Measurements from ENCODE around the gene KCNMA1.

The KCNMA1 gene

GRCh38 chr10:77090381-77091356, 546.9 kb downstream of the KCNMA1 start:
- ATAC-seq: no peak

- ATAC-seq: no peak
Measured at GRCh38 chr10:77087366-77087765, 550.2 kb downstream of the KCNMA1 start.

- ATAC-seq: no peak
Measured at GRCh38 chr10:77086081-77086480, 551.5 kb downstream of the KCNMA1 start.

- no peak for ATAC-seq
Measured at GRCh38 chr10:77085344-77085743, 552.3 kb downstream of the KCNMA1 start.

GRCh38 chr10:77084431-77085144, 553.0 kb downstream of the KCNMA1 start:
- no peak for ATAC-seq

GRCh38 chr10:77082601-77083252, 554.9 kb downstream of the KCNMA1 start:
- no peak for ATAC-seq

GRCh38 chr10:77081481-77081891, 556.1 kb downstream of the KCNMA1 start:
- no peak for ATAC-seq

GRCh38 chr10:77080361-77081027, 557.1 kb downstream of the KCNMA1 start:
- ATAC-seq: no peak

- ATAC-seq: no peak
Measured at GRCh38 chr10:77079592-77080300, 557.9 kb downstream of the KCNMA1 start.

- no peak for ATAC-seq
Measured at GRCh38 chr10:77077316-77077945, 560.2 kb downstream of the KCNMA1 start.

GRCh38 chr10:77075926-77076325, 561.7 kb downstream of the KCNMA1 start:
- no peak for ATAC-seq

- no peak for ATAC-seq
Measured at GRCh38 chr10:77074104-77074624, 563.4 kb downstream of the KCNMA1 start.

GRCh38 chr10:77073663-77073960, 564.0 kb downstream of the KCNMA1 start:
- ATAC-seq: no peak

GRCh38 chr10:77072836-77073662, 564.6 kb downstream of the KCNMA1 start:
- no peak for ATAC-seq

GRCh38 chr10:77072361-77072835, 565.2 kb downstream of the KCNMA1 start:
- no peak for ATAC-seq

- ATAC-seq: no peak
Measured at GRCh38 chr10:77071956-77072355, 565.7 kb downstream of the KCNMA1 start.

- ATAC-seq: no peak
Measured at GRCh38 chr10:77071001-77071511, 566.6 kb downstream of the KCNMA1 start.

- no peak for ATAC-seq
Measured at GRCh38 chr10:77070346-77070745, 567.3 kb downstream of the KCNMA1 start.

GRCh38 chr10:77068969-77069368, 568.6 kb downstream of the KCNMA1 start:
- ATAC-seq: no peak

- ATAC-seq: no peak
Measured at GRCh38 chr10:77068272-77068671, 569.3 kb downstream of the KCNMA1 start.

All from activated CD4-positive, CD25-positive, alpha-beta regulatory T cell treated with anti-CD3 and anti-CD28 coated beads, Interleukin-2, amount 50 U/mL, for 24 hours (primary cell).